MM.1S (cell line): ENCODE data around the gene KRTAP9-3.
"Not testable (repeated sequence)": the region's sequence is repeated elsewhere in the genome, so short reads cannot be mapped to it uniquely, and the experiment has no call there.

ENCODE experiments used
- DNase-seq: peaks from one replicate; pipeline ENCODE4 v3.0.0-alpha.2; 2015
- H2AFZ ChIP-seq: fragments of 300-600 bp; sonication (generic); 2 replicates; pipeline ENCODE4 v1.6.0; 2016; ENCODE audit warnings: antibody characterized with exemption, low read length
- H3F3A ChIP-seq: fragments of 300-600 bp; sonication (generic); 2 replicates; pipeline ENCODE4 v1.6.1; 2016; ENCODE audit warnings: mild to moderate bottlenecking, antibody characterized with exemption, low read length, moderate library complexity, mixed read lengths; ENCODE audit not compliant: insufficient read depth
- H3K27ac ChIP-seq: fragments of 300-600 bp; sonication (generic); 2 replicates; pipeline ENCODE4 v1.5.1; 2016; ENCODE audit warnings: mild to moderate bottlenecking, low read length
- H3K27me3 ChIP-seq: fragments of 300-600 bp; sonication (generic); replicated peaks from 2 replicates; pipeline ENCODE4 v1.6.0; 2016; ENCODE audit warnings: low read length; ENCODE audit not compliant: insufficient read depth
- H3K36me3 ChIP-seq: fragments of 300-600 bp; sonication (generic); replicated peaks from 2 replicates; pipeline ENCODE4 v1.6.1; 2016; ENCODE audit warnings: mild to moderate bottlenecking, low read length, mixed read lengths; ENCODE audit not compliant: insufficient read depth
- H3K4me1 ChIP-seq: fragments of 300-600 bp; sonication (generic); 2 replicates; pipeline ENCODE4 v1.6.1; 2016; ENCODE audit warnings: low read length, mixed read lengths
- H3K4me2 ChIP-seq: fragments of 300-600 bp; sonication (generic); 2 replicates; pipeline ENCODE4 v1.6.0; 2016; ENCODE audit warnings: low read depth, low read length
- H3K4me3 ChIP-seq: fragments of 300-600 bp; sonication (generic); 2 replicates; pipeline ENCODE4 v1.5.1; 2016; ENCODE audit warnings: low read length, mixed read lengths
- H3K79me2 ChIP-seq: fragments of 300-600 bp; sonication (generic); 2 replicates; pipeline ENCODE4 v1.6.1; 2016; ENCODE audit warnings: mixed run types, low read length, mixed read lengths
- H3K9ac ChIP-seq: fragments of 300-600 bp; sonication (generic); 2 replicates; pipeline ENCODE4 v1.6.1; 2016; ENCODE audit warnings: low read length, mixed read lengths
- H3K9me2 ChIP-seq: fragments of 300-600 bp; sonication (generic); replicated peaks from 2 replicates; pipeline ENCODE4 v1.6.1; 2016; ENCODE audit warnings: mild to moderate bottlenecking, low read length, mixed read lengths; ENCODE audit not compliant: insufficient read depth
- H3K9me3 ChIP-seq: fragments of 300-600 bp; sonication (generic); replicated peaks from 2 replicates; pipeline ENCODE4 v1.6.1; 2016; ENCODE audit warnings: mild to moderate bottlenecking, low read length, mixed read lengths; ENCODE audit not compliant: insufficient read depth
- H4K20me1 ChIP-seq: fragments of 300-600 bp; sonication (generic); 2 replicates; pipeline ENCODE4 v1.6.1; 2016; ENCODE audit warnings: mild to moderate bottlenecking, low read length, moderate library complexity, mixed read lengths; ENCODE audit not compliant: insufficient read depth
- EZH2 ChIP-seq: fragments of 300-600 bp; sonication (generic); optimal IDR thresholded peaks from 2 replicates; pipeline ENCODE3; 2017; ENCODE audit warnings: low read depth, mild to moderate bottlenecking, antibody characterized with exemption, low read length, mixed read lengths
- EZH2phosphoT487 ChIP-seq: fragments of 300-600 bp; sonication (generic); IDR thresholded peaks from 2 replicates; pipeline ENCODE4 v1.6.1; 2018; ENCODE audit warnings: antibody characterized with exemption, low read length
- TF ChIP-seq, protein P1 (sequence below): fragments of 300-600 bp; sonication (generic); IDR thresholded peaks from 2 replicates; pipeline ENCODE4 v1.5.1; 2016; ENCODE audit warnings: antibody characterized with exemption, low read length, mixed read lengths

KRTAP9-3 gene

DNA sequence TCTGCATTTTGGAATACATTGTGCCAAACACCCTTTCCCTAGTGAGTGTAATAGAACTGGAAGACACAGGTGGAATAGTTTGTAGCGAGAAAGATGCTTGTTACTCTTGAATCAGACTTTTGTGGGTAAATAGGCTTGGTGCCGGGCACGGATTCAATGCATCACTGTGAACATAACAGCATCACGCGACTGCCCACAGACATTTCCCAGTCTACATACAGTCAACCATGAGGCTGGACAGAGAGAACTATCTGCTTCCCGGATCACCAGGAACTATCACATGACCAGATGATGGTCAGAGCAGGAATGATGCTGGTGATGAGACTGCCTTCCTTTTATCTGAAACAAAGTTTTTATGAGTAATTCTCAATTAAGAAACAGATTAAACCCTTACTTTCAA, 6.2 kb upstream of the KRTAP9-3 start:
- no peaks in the 10 kb centered on the region for H3K36me3 ChIP-seq
- H3K27me3 ChIP-seq, result no peaks in the 10 kb centered on the region
- TF ChIP-seq EZH2phosphoT487, result no peak
- TF ChIP-seq EZH2, result no peak
- TF ChIP-seq, protein P1, sequence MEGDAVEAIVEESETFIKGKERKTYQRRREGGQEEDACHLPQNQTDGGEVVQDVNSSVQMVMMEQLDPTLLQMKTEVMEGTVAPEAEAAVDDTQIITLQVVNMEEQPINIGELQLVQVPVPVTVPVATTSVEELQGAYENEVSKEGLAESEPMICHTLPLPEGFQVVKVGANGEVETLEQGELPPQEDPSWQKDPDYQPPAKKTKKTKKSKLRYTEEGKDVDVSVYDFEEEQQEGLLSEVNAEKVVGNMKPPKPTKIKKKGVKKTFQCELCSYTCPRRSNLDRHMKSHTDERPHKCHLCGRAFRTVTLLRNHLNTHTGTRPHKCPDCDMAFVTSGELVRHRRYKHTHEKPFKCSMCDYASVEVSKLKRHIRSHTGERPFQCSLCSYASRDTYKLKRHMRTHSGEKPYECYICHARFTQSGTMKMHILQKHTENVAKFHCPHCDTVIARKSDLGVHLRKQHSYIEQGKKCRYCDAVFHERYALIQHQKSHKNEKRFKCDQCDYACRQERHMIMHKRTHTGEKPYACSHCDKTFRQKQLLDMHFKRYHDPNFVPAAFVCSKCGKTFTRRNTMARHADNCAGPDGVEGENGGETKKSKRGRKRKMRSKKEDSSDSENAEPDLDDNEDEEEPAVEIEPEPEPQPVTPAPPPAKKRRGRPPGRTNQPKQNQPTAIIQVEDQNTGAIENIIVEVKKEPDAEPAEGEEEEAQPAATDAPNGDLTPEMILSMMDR, result no peak
- DNase-seq, result no peak
- no peaks in the 10 kb centered on the region for H3K9me3 ChIP-seq
- no peaks in the 10 kb centered on the region for H4K20me1 ChIP-seq
- H2AFZ ChIP-seq, result no peak overlapping the region
- H3F3A ChIP-seq, result no peaks in the 10 kb centered on the region
- no peak overlapping the region for H3K4me2 ChIP-seq
- no peaks in the 10 kb centered on the region for H3K9me2 ChIP-seq
- H3K79me2 ChIP-seq, result no peaks in the 10 kb centered on the region
- no peaks in the 10 kb centered on the region for H3K4me1 ChIP-seq
- H3K27ac ChIP-seq, result no peak overlapping the region
- H3K4me3 ChIP-seq, result no peak overlapping the region
- H3K9ac ChIP-seq, result no peak overlapping the region

DNA sequence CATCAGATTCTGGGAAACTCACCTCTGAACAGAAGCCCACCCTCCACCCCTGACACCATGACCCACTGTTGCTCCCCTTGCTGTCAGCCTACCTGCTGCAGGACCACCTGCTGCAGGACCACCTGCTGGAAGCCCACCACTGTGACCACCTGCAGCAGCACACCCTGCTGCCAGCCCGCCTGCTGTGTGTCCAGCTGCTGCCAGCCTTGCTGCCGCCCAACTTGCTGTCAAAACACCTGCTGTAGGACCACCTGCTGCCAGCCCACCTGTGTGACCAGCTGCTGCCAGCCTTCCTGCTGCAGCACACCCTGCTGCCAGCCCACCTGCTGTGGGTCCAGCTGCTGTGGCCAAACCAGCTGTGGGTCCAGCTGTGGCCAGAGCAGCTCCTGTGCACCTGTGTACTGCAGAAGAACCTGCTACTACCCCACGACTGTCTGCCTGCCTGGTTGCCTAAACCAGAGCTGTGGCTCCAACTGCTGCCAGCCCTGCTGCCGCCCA, 5.6 kb upstream of the KRTAP9-3 start, which contains the start of gene KRTAP9-2:
Gene KRTAP9-2 (plus strand): TSS at position 51 of the 498 bp plus-strand sequence. CDS start 7 bp downstream, at position 58.
- H3K9ac ChIP-seq, H3K4me2 ChIP-seq, H3K36me3 ChIP-seq, H3K4me3 ChIP-seq, H3K79me2 ChIP-seq, H2AFZ ChIP-seq, H4K20me1 ChIP-seq, H3K9me3 ChIP-seq, H3K27me3 ChIP-seq, H3K9me2 ChIP-seq, H3K4me1 ChIP-seq, H3F3A ChIP-seq, H3K27ac ChIP-seq, DNase-seq: not testable (repeated sequence)

DNA sequence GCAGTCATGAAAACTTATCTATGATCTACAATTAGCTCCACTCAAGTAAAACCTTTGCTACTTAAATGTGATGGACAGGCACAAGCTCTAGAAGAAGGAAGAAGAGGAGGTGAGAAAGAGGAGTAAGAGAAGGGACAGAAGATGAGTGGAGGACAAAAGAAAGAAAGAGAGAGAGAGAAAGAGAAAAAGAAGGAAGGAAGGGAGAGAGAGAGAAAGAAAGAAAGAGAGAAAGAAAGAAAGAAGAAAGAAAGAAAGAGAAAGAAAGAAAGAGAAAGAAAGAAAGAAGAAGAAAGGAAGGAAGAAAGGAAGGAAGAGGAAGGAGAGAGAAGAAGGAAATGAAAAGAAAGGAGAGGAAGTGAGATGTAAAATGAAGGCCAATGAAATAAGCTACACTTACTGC, 2.2 kb upstream of the KRTAP9-3 start:
- DNase-seq, result no peak
- no peaks in the 10 kb centered on the region for H3F3A ChIP-seq
- no peaks in the 10 kb centered on the region for H3K36me3 ChIP-seq
- no peak overlapping the region for H2AFZ ChIP-seq
- H3K4me1 ChIP-seq, result 0 out of 2 replicates have a peak, but pooled peaks cover 6% of the 10 kb centered on the region
- TF ChIP-seq EZH2phosphoT487 (no peak), EZH2 (no peak)
- TF ChIP-seq, protein P1, result no peak
- H3K27me3 ChIP-seq, result no peaks in the 10 kb centered on the region
- no peak overlapping the region for H3K4me2 ChIP-seq
- H3K4me3 ChIP-seq, result no peak overlapping the region
- no peak overlapping the region for H3K9ac ChIP-seq
- no peak overlapping the region for H3K27ac ChIP-seq
- no peaks in the 10 kb centered on the region for H3K9me3 ChIP-seq
- no peaks in the 10 kb centered on the region for H3K79me2 ChIP-seq
- H3K9me2 ChIP-seq, result no peaks in the 10 kb centered on the region
- no peaks in the 10 kb centered on the region for H4K20me1 ChIP-seq

DNA sequence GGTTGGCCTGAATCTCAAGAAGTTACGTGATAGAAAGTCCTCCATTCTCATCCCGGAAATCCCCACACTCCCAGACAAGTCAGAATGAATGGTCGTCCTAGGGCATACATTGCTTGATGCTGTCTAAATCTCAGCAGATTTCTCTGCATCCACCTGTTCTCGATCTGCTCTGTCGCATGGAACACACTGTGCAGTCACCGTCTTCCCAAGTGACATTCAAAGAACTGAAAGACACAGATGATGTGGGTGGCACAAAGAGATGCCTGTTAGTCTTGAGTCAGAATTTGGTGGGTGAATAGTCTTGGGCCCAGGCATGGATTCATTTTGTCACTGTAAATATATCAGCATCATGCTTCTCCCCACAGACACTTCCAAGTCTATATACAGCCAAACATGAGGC, 518 bp upstream of the KRTAP9-3 start:
- Histone ChIP-seq H3K9me3 (no peaks in the 10 kb centered on the region), H3K4me1 (0 out of 2 replicates have a peak, but pooled peaks cover 6% of the 10 kb centered on the region), H3F3A (no peaks in the 10 kb centered on the region), H2AFZ (no peak overlapping the region), H3K36me3 (no peaks in the 10 kb centered on the region), H3K9ac (no peak overlapping the region), H3K9me2 (no peaks in the 10 kb centered on the region), H3K4me2 (no peak overlapping the region), H3K27me3 (no peaks in the 10 kb centered on the region), H3K27ac (no peak overlapping the region), H3K79me2 (no peaks in the 10 kb centered on the region), H3K4me3 (no peak overlapping the region), H4K20me1 (no peaks in the 10 kb centered on the region)
- TF ChIP-seq, protein P1, result no peak
- TF ChIP-seq EZH2phosphoT487 (no peak), EZH2 (no peak)
- no peak for DNase-seq

DNA sequence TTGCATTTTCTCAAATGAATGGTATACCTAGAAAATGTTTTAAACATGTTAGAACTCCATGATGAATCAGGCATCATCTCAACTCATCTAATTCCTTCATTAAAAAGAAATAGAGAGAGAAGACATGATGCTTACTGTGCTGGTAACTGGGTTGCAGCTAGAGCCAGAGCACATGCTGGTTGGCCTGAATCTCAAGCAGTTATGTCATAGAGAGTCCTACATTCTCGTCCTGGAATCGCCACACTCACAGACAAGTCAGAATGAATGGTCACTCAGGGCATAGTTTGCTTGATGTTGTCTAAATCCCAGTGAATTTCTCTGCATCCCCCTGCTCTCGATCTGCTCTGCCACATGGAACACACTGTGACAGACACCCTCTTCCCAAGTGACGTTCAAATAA, 4.9 kb downstream of the KRTAP9-3 start:
- not testable (repeated sequence) for H4K20me1 ChIP-seq, H3K79me2 ChIP-seq, H3K27ac ChIP-seq, H3K4me1 ChIP-seq, H3K9ac ChIP-seq, H3K36me3 ChIP-seq, H3K4me3 ChIP-seq, H2AFZ ChIP-seq, H3K4me2 ChIP-seq, H3K9me2 ChIP-seq, DNase-seq, H3F3A ChIP-seq, H3K9me3 ChIP-seq, H3K27me3 ChIP-seq

DNA sequence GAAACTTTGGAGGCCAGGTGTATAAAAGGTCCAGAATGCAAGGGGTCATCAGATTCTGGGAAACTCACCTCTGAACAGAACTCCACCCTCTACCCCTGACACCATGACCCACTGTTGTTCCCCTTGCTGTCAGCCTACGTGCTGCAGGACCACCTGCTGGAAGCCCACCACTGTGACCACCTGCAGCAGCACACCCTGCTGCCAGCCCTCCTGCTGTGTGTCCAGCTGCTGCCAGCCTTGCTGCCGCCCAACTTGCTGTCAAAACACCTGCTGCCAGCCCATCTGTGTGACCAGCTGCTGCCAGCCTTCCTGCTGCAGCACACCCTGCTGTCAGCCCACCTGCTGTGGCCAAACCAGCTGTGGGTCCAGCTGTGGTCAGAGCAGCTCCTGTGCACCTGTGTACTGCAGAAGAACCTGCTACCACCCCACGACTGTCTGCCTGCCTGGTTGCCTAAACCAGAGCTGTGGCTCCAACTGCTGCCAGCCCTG, 5.7 kb downstream of the KRTAP9-3 start, which contains the start of gene KRTAP9-8:
Gene KRTAP9-8 (plus strand): TSS at position 51 of the 489 bp plus-strand sequence. CDS start 53 bp downstream, at position 104.
- not testable (repeated sequence) for H3K27ac ChIP-seq, H3K27me3 ChIP-seq, H3K9me3 ChIP-seq, H3F3A ChIP-seq, H3K9ac ChIP-seq, H3K79me2 ChIP-seq, H3K4me1 ChIP-seq, H3K36me3 ChIP-seq, H3K4me2 ChIP-seq, H2AFZ ChIP-seq, H4K20me1 ChIP-seq, H3K9me2 ChIP-seq, H3K4me3 ChIP-seq
- DNase-seq, result peak; percentile 41
